ENCODE measurements around the gene PXDN.
"Not testable (repeated sequence)": the region's sequence is repeated elsewhere in the genome, so short reads cannot be mapped to it uniquely, and the experiment has no call there.

PXDN gene

DNA sequence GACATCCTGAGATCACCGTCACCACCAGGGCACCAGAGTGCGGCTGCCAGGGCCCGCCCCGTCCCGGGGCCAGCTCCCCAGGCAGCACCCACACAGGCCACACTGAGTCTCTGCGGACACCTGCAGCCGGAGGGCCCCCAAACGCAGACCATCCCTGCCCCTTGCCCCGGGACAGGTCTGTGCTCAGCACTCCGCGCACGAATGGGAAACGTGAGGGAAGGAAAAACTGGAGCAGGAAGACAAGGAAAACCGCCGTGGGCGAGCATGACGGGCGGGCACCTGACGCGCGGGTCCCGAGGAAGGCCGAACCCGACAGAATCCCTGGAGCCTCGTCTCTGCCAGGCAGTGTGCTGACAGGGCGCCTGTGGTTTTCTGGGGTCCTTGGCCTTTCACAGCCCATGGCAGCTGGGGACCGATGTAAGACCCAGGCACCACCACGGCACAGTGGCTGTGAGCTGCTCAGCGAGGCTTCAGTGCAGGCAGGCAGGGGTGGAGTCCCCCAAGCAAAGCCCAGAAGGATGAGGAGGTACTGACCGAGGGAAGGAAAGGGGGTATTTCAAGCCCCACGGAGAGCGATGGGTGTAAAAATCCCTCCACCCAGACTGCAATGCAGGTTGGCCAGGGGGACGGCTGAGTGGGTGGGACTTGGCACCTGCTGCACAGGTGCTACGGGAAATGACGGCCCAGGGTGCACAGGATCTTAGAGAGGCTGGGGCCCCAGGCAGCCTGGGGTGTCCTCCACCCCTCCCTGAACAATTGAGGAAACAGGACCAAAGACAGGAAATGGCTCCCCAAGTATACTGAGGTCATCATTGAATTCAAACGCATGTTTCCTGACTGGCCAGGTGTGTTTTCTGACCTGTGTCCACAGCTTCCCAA lies 59.0 kb downstream of the PXDN start:
- no peak for DNase-seq (ENCODE audit: low read depth in 2 of 2)

DNA sequence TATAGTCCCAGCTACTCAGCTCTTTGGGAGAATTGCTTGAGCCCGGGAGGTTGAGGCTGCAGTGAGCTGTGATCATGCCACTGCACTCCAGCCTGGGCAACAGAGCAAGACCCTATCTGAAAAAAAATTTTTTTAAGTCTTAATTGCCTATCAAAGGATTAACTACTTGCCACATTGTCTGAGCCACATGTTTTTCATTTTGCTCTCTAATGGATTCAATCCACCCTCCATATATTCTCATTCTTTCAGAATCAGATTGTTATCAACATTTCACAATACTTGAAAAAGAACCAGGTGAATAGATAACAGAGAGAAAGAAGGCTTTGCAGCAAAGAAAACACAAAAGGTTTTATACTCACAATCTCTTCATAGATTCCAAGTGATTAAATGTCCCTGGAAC lies 61.0 kb downstream of the PXDN start:
- no peak for DNase-seq (ENCODE audit: low read depth in 2 of 2)

- DNase-seq (ENCODE audit: low read depth in 2 of 2): no peak
Measured at GRCh38 chr2:1682181-1682440, 62.2 kb downstream of the PXDN start.

GRCh38 chr2:1681323-1682180 lies 62.8 kb downstream of the PXDN start:
- DNase-seq (ENCODE audit: low read depth in 2 of 2): no peak

DNA sequence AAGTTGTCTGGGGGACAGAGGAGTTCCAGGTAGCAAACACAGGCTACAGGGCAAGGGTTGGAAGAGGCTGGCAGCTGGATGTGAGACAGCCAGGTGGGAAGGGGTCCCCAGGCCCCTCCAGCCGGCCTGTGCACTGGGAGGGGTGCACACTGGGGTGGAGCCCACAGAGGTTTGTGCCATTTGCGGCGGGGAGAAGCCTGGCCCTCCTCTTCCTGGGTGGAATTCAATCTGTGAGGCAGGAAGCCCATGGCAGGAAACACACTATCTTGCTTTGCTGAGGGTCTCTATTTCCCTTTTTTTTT lies 63.3 kb downstream of the PXDN start:
- no peak for DNase-seq (ENCODE audit: low read depth in 2 of 2)

DNA sequence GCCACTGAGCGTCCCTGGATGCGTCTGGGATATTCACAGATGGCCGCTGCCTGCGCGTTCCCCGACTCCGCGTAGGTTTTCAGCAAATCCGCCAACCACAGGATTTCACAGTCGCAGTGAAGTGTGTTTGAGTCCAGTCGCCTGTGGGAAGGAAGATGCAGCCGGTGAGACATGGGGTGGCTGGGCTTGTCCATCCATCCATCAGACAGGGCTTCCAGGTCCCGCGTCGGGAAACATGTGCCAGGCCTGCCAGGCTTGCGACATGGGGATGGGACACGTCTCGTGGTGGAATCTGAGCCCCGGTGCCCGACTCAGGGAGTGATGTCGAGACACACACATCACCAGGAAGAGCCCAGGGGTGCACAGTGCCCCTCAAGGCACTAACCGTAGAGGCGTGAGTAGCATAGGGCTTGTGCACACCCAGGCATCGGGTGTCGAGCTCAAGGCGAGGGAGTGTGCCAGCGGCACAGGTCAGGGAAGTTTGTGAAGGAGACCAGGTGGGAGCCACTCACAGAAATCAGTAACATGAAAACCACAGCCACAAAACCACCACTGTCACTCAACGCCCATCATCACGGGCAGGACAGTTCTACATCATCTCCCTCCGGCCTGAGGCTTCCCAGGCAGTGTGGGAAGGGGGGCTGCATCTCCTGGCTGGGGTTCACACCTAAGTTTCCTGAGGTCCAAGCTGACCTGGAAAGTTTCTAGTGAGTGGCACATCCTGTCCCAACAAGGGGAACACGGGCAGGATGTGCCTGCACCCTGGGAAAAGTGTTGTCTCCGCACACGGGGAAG lies 63.9 kb downstream of the PXDN start:
- DNase-seq (ENCODE audit: low read depth in 2 of 2): no peak

GRCh38 chr2:1679488-1680039 lies 64.8 kb downstream of the PXDN start:
- DNase-seq (ENCODE audit: low read depth in 2 of 2): not testable (repeated sequence)

- not testable (repeated sequence) for DNase-seq (ENCODE audit: low read depth in 2 of 2)
Measured at GRCh38 chr2:1679065-1679464, 65.2 kb downstream of the PXDN start.

DNA sequence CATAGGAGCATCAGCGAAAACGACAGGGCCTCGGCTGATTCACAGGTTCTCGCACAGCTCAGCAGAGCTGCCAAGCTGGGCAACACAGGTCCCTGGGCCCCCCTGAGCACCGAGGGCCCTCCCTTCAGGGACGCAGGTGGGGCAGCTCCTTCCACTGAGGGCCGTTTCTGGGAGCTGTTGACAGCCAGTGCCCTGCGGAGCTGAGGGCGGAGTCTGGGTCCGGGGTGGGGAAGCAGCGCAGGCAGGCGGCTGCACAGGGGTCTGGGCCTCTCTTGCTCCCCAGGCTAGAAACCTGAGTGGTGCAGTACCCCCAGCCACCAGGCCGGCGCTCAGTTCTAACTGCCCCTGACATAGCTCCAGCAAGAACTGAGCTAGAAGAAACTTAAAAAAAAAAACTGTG lies 65.7 kb downstream of the PXDN start:
- DNase-seq (ENCODE audit: low read depth in 2 of 2): no peak

DNA sequence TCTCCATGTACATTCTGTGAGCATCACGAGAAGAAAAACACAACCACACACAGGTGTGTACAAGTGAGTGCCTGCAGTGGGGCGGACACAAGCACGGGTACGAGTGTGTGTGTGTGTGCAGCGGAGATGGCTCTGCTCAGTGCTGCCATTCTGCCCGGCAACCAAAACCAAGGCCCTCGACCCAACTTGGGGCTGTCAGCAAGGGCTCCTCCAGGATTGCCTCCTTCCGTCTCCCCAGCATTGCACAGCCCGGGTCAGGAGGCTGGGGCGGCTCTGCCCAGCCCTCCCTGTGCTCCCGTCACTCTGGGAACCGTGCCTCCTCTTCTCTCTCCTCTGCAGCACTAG lies 66.5 kb downstream of the PXDN start:
- DNase-seq (ENCODE audit: low read depth in 2 of 2): no peak

- no peak for DNase-seq (ENCODE audit: low read depth in 2 of 2)
Measured at GRCh38 chr2:1676913-1677820, 67.1 kb downstream of the PXDN start.

- DNase-seq (ENCODE audit: low read depth in 2 of 2): no peak
Measured at GRCh38 chr2:1676091-1676912, 68.0 kb downstream of the PXDN start.

DNA sequence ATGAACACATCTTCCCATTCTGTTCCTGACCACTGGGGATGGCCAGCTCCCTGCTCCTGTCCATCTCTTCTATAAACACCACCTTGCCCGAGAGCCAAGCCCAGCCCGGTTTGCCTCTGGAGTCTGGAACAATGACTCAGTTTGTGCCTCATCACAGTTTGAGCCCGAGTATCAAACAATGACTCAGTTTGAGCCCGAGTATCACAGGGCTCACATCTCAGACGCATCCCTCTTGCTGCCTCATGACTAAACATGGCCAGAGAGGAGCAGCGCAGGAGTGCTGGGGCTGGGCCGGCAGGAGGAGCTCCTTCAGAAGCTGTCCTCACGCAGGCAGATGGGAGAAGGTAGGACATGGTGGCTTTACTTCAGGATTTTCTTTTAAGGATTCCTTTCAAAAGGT lies 68.7 kb downstream of the PXDN start:
- DNase-seq (ENCODE audit: low read depth in 2 of 2): no peak

GRCh38 chr2:1674766-1675397 lies 69.4 kb downstream of the PXDN start:
- no peak for DNase-seq (ENCODE audit: low read depth in 2 of 2)

- DNase-seq (ENCODE audit: low read depth in 2 of 2): no peak
Measured at GRCh38 chr2:1674276-1674675, 70.0 kb downstream of the PXDN start.

GRCh38 chr2:1673160-1673944 lies 71.0 kb downstream of the PXDN start:
- DNase-seq (ENCODE audit: low read depth in 2 of 2): no peak

- DNase-seq (ENCODE audit: low read depth in 2 of 2): no peak
Measured at GRCh38 chr2:1672738-1673137, 71.6 kb downstream of the PXDN start.

GRCh38 chr2:1671916-1672315 lies 72.4 kb downstream of the PXDN start:
- no peak for DNase-seq (ENCODE audit: low read depth in 2 of 2)

DNA sequence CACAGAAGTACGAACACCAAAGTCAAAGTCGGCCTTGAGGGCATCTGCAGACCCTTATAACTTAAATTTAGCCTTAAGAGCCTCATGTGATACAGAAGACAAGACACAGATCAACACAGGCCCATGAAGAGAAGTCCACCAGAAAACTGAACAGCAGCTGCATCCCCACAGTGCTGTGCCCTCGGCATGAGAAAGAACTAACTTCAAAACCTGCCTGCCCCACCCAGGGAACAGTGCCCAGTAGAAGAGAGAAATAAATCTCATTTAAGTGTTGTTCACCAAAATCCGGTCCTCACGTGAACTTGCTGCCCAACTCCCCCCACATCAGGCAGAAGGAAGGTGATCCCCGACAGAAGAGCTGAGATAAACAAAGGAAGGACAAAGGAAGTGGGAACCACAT lies 73.7 kb downstream of the PXDN start:
- DNase-seq (ENCODE audit: low read depth in 2 of 2): no peak
